Ishikawa (cell line): ENCODE data around the gene ASTN2.

Experiments
- CEBPB ChIP-seq: IDR thresholded peaks from 2 replicates; pipeline ENCODE4 v1.6.1; 2012
- CREB1 ChIP-seq: IDR thresholded peaks from 2 replicates; pipeline ENCODE4 v1.6.1; 2012; ENCODE audit warnings: low read depth
- EGR1 ChIP-seq: IDR thresholded peaks from 2 replicates; pipeline ENCODE4 v1.6.1; 2012
- EP300 ChIP-seq: IDR thresholded peaks from 2 replicates; pipeline ENCODE4 v1.6.1; 2012; ENCODE audit warnings: borderline replicate concordance
- FOXM1 ChIP-seq: IDR thresholded peaks from 2 replicates; pipeline ENCODE4 v1.6.1; 2012; ENCODE audit warnings: low read depth, borderline replicate concordance
- MAX ChIP-seq: IDR thresholded peaks from 2 replicates; pipeline ENCODE4 v1.6.1; 2012
- NFIC ChIP-seq: IDR thresholded peaks from 2 replicates; pipeline ENCODE4 v1.6.1; 2012
- RAD21 ChIP-seq: IDR thresholded peaks from 2 replicates; pipeline ENCODE4 v1.6.1; 2012; ENCODE audit warnings: low read depth
- REST ChIP-seq: IDR thresholded peaks from 2 replicates; pipeline ENCODE4 v1.6.1; 2012; ENCODE audit warnings: low read depth, mild to moderate bottlenecking
- TAF1 ChIP-seq: IDR thresholded peaks from 2 replicates; pipeline ENCODE4 v1.6.1; 2012; ENCODE audit warnings: low read depth, mild to moderate bottlenecking
- TCF12 ChIP-seq: IDR thresholded peaks from 2 replicates; pipeline ENCODE4 v1.6.1; 2012; ENCODE audit warnings: low read depth
- TEAD4 ChIP-seq: IDR thresholded peaks from 2 replicates; pipeline ENCODE4 v1.6.1; 2012
- USF1 ChIP-seq: IDR thresholded peaks from 2 replicates; pipeline ENCODE4 v1.6.1; 2012
- YY1 ChIP-seq: IDR thresholded peaks from 2 replicates; pipeline ENCODE4 v1.6.1; 2012; ENCODE audit warnings: low read depth
- ZBTB7A ChIP-seq: IDR thresholded peaks from 2 replicates; pipeline ENCODE4 v1.6.1; 2012; ENCODE audit warnings: low read depth

Gene ASTN2

GRCh38 chr9:116476002-116476401 is 938.9 kb downstream of the ASTN2 start:
- no peak for TF ChIP-seq CREB1
- TF ChIP-seq ZBTB7A = no peak
- TF ChIP-seq FOXM1 = no peak
- TF ChIP-seq USF1 = no peak
- TF ChIP-seq TAF1 = no peak
- no peak for TF ChIP-seq NFIC
- no peak for TF ChIP-seq CEBPB
- no peak for TF ChIP-seq MAX
- TF ChIP-seq YY1 = no peak

GRCh38 chr9:116475201-116475600 is 939.7 kb downstream of the ASTN2 start:
- no peak for TF ChIP-seq REST
- no peak for TF ChIP-seq RAD21
- TF ChIP-seq MAX = no peak
- TF ChIP-seq EP300 = no peak
- no peak for TF ChIP-seq FOXM1
- TF ChIP-seq ZBTB7A = no peak
- TF ChIP-seq YY1 = no peak

GRCh38 chr9:116471944-116472506 is 942.8 kb downstream of the ASTN2 start:
- TF ChIP-seq YY1 (no peak), ZBTB7A (no peak), TCF12 (no peak), CREB1 (no peak), MAX (no peak), RAD21 (no peak), TEAD4 (no peak), EP300 (no peak), CEBPB (no peak), REST (no peak)

DNA sequence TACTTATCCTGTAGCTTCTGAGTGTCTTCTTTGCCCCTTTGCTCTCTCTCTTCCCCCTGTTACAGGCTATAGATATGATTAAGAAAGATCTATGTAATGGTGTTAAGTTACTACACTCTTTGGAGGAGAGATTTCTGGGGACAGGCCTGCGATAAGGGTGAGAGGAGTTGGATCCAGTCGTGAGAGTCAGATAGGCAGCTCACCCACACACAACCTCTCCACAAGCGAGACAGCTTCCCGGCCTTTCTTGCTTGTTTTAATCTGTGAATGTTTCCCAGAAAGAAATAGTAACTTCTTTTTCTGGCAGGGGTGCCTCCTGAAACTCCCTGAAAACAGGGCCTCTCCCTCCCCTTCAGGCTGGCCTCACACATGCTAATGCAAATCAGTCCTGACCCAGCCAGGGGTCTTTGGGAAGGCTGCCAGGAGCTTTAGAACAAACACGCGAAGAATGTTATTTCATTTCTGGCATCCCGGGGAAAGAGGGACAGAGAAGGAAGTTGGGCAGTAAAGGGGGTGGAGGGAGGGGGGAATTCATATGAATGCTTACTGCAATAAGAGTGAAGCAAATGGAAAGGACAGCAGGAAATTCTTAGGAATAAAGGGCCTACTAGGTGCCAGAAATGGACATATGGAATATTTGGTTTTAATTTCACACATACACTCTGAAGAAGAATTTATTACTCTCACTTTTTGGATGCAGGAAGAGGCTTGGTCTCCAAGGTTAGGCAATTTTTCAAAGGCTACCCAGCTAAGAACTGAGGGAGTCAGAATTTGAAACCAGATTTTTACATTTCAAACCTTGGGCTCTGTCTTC is 943.6 kb downstream of the ASTN2 start:
- TF ChIP-seq FOXM1 = no peak
- no peak for TF ChIP-seq CEBPB
- TF ChIP-seq TAF1 = no peak
- TF ChIP-seq NFIC = no peak

- TF ChIP-seq EGR1 = no peak
- no peak for TF ChIP-seq REST
- TF ChIP-seq CEBPB = no peak
- no peak for TF ChIP-seq TEAD4
- no peak for TF ChIP-seq RAD21
- no peak for TF ChIP-seq TAF1
- TF ChIP-seq NFIC = no peak
- TF ChIP-seq EP300 = no peak
These were observed 945.9 kb downstream of the ASTN2 start for GRCh38 chr9:116468793-116469527.
